Globus pallidus (tissue), 1 donor: ENCODE measurements around the gene PACSIN2.
"Not testable (repeated sequence)": the region's sequence is repeated elsewhere in the genome, so short reads cannot be mapped to it uniquely, and the experiment has no call there.

Experiments used
- DNase-seq: peaks from one replicate; pipeline ENCODE4 v3.0.0-alpha.2; 2015; ENCODE audit warnings: low spot score

Gene PACSIN2

DNA sequence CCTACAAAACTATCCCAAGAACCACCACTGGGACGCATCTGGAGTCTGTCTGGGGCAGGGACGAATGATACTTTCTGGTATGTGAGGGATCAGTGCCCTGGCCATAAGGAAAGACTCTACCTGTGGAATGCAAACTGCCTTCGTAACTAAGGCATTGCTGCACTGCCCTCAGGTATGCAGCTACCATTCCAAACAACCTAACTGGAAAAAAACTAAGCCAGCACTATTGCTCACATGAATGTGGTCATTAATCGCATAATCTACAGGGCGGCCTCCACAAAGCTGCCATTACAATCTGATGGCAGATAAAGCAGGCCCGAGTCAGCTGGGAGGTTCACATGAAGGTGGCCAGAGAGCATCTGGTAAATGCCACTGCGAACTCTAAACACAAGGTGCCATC lies 3.9 kb downstream of the PACSIN2 start:
- no peak for DNase-seq

DNA sequence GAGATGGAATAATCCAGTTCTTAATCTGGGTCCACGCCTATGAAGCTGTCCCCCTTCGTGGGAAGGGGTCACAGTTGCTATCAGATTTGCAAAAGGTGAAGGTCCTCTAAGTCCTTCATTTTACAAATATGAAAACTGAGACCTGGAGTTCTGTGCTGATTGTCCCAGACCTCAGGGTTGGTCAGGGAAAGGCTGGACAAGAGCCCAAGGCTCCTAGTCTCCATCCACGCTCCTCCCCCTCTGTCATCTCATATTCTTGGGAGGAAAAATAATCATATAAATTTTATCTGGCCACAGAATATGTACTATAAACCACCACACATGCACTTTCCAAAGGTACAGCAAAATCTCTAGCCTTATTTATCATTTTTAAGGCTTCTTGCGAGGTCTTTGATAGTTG lies 5.5 kb downstream of the PACSIN2 start:
- DNase-seq: no peak

DNA sequence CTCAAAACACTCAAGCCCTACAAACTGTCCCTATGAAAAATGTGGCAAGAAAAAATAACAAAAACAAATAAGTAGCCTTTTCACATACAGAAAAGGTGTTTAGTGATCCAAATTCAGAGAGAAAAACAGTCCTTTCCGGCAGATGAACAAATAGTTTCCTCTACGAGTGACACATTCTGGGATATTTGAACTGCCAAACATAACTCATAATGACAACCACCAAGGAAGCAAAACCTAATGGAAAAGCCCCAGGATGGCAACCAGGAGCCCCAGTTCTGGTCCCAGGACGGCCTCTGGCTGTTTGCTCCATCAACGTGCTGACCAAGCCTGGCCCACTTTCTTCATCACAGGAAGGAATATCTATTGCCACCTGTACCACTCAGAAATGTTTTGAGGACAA lies 6.0 kb downstream of the PACSIN2 start:
- no peak for DNase-seq

DNA sequence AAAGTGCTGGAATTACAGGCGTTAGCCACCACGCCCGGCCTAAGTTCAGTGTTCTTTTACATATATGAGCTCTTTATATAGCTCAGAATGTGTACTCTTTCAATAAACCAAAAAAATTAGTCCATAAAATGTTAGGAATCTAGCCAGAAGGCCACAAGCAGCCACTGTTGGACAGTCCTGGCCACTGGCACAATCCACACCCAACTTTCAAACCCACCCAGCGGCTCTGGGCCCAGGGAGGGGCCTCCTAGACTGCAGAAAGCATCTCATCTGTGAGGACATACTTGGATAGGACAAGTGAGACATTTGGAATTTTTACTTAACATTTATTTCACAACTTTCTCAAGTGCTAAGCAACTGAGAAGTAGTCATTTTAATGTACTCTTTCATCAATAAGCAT lies 6.4 kb downstream of the PACSIN2 start:
- DNase-seq: no peak

DNA sequence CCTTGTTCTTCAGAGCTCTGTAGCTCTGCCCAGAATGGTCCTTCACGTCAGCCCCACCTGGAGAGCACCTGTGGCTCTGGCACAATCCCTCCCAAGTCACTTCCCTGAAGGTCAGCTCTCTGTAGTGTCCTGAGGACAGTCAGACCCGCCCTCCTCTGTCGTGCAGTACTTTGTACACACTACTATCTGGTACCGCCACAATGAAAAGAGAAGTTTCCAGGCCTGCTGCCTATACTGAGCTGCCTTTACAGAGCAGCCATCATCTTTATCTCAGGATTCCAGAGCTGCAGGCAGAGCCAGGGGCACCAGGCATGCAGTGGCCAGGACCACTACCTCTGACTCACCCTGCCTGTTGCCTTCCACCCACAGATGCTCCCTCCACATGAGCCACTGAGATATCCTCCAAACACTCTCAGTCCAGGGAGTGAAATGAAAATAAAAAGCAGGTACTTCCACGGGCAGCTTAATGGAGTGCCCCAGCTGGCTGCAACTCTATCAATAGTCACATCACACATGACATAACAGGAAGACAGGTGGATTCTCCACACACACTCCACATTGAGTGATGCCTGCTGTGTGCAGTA lies 7.3 kb downstream of the PACSIN2 start:
- no peak for DNase-seq

DNA sequence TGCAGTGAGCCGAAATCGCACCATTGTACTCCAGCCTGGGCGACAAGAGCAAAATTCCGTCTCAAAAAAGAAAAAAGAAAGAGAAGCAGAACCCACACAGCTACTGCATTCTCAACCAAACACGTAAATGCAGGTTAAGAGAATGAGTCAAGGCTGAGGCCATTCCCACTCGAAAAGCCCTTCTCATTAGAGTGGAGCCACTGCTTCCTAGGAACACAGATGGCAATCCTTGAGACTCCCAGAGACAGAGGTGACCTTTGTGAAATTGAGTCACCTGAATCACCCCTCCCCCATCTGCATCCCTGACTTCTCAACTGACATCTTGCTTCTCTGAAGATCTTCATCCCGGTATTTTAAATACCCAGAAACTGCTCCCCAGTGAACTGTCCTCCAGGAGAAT lies 8.2 kb downstream of the PACSIN2 start:
- no peak for DNase-seq

DNA sequence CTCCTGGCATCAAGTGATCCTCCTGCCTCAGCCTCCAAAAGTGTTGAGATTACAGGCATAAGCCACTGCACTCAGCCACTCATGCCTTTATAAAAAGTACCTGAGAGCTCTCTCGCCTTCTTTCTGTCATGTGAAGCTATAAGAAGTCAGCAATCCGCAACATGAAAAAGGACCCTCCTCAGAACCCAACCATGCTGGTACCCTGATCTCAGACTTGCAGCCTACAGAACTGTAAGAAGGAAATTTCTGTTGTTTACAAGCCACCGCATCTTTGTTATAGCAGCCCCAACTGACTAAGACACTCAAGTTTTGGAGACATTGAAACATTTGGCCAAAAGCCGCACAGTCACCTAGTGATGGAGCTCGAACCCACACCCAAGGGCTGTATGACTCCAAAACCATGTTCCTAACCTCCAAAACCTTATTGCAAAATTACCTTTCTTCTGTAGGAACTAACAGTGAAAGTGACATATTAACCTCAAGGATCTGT lies 8.9 kb downstream of the PACSIN2 start:
- no peak for DNase-seq

DNA sequence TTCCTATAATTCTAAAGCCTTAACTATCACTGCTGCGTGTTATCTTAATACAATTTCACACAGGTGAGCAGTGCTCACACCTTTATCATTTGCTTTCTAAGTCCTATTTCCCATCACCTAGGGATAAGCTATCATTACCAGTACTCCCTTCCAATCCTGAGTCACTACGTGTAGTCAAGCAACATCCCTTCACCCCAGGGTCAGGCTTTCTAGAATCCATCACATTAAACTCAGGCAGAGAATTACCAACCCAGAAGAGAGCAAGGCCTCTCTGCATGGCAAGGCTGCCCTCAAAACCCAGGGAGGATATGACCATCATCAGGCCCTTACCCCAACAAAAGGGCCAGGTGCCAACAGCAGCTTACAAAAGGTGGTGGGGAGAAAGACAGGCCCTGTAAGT lies 9.8 kb downstream of the PACSIN2 start:
- DNase-seq: no peak

DNA sequence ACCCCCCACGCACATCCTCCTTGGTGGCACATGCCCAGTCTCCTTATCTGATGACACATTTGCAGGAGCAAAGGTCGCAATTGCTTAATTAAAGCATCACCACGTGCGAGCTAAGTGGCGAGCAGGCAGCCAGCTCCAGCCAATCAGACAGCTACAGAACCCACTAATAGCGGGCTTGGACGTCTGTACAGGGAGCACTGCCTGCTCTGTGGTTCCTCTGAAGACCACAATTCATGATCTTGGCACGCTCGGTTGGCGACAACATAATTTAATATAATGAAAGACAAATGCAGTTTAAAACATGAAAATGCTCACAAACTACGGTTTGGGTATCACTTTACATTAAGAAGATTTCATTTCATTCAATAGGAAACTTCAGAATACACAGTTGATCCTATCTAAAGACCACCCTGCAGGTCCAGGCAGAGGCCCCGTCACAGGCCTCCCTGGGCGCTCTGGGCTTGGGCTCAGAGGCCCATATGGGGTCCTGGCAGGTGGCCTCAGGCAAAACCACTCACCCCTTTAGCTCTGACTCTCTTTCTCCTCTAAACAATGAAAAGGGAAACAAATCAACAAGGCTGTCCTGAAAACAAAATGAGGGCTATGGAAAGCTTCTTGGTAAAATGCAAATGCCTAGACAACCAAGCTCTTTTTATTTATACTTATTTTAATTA lies 10.4 kb downstream of the PACSIN2 start:
- no peak for DNase-seq

DNA sequence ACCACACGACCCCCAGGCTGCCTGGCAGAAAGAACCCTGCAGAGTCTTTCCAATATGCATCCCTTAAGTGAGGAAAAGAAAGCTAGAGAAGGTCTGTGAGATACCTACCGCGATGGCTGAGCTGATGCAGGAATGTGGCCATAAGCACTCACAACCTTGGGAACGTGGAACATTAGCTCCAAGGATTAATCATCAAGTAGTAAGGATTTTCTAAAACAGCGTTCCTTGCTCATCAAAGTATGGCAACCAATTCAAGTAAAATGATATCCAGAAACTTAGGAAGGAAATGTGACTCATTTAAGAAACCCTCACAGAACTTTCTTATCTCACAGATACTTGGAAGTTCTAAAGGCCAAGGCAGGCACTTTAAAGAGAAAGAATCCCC lies 12.8 kb downstream of the PACSIN2 start:
- DNase-seq: no peak

DNA sequence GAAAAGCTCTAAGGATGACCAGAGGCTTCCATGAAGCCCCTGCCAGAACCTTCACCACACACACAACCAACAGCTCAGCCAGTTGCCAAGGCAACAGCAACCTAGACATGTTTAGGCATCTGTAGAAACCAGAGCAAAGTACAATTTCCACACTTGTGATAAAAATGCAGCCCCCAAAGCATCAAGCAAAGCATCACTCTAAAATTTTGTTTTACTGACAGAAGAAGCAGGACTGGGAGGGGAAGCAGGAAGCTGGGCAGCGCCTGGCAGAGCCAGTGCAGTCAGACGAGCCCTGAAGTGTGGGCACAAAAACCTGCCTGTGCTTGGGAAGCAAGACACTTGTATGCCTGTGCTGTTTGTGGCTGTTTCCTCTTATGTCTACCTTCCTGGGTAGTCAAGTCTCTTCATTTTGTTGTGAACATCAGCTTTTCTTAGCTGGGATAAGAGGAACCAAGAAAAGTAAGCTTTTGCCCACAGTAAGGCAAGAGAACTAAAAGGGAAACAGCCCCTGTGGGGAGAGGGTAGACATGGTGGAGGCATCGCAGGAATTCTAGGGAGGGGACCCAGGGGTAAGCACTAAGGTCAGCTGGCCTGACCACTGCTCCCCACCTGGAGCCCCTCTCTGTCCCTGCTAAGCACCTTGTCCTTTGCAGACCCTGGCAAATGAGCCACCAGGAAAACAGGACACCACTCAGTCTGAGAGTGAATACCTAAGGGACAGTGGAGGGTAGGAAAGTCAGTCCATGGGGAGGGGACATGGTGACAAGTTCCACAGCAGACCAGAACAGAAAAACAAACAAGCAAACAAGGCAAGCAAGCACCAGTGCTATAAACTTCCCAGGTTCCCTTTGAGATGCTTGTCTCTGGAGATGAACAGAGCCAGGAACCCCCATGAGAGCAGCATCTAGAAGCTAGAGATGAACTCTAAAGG lies 13.4 kb downstream of the PACSIN2 start:
- peak; percentile 47 for DNase-seq

DNA sequence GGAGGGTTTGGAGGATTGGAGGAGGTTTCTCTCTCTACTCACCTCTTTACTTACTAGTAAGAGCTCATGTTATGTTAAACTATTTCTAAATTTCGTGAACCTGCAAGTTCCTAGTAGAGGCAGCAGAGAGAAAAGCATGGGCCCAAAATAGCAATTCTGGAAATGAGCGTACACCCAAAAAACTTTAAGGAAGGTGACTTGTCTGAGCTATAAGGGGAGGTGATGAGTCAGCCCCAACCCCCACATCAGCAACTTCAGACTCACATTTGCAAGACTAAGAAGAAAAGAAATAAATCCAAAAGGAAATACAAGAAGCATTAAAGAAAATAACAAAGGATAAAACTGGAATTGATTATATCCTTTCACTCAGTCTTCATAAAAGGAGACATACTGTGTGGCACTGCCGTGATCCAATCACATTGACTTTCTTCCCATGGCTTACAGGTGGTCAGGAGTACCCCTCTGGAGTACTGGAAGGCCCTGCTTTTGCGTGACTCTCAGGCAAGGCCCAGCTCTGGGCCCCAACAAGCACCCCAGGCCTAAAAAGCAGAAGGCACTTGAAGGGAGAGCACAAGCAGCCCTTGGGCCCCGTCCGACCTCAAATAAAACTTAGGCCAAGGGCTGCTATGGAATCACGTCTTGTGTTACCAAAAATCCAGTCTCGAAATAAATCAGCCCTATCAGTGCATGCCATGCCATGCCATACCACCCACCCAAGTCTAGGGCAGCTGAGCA lies 14.3 kb downstream of the PACSIN2 start:
- DNase-seq: no peak

DNA sequence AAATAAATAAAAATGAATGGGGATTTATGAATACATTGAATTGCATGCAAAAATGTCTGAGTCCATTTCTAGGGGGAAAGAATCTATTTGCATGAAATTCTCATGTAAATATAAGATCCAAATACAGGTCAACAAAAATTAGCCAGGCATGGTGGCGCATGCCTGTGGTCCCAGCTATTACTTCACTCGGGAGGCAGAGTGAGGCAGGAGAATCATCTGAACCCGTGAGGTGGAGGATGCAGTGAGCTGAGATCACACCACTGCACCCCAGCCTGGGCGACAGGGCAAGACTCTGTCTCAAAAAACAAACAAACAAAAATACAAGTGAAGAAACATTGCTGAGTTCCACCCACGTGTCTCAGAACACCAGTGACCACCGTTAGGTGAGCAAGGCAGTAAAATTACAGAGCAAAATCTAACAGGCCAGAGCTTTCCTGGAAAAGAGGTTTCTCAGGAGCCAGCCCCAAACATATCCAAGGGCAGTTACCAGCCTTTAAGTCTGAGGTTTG lies 17.3 kb downstream of the PACSIN2 start:
- DNase-seq: no peak

DNA sequence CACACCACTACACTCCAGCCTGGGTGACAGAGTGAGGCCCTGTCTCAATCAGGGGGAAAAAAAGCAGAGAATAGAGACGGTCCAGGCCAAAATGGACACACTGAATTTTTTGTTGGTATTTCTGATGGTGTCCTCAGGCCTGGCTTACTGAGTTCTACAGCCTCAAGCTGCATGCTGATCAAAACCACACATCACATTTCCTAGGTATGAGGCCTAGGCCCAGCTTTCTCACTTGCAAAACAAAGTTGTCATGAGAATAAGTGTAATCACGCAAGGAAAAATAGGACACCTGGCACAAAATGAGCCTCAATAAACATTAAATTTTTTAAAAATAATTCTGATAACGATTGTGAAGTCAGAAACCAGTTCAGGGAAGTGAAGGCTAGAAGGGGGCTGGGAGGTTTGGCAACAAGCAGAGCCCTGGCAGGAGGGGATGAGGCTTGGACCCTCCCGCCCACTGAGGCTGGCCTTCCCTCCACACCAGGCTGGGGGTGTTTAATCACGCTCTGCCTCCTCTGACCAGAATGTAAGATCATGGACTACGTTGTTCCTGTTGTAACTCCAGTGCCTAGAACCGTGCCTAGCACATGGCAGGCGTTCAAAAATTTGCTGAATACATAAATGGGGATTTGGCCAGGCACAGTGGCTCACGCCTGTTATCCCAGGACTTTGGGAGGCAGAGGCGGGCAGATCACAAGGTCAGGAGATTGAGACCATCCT lies 18.1 kb downstream of the PACSIN2 start:
- DNase-seq: no peak

DNA sequence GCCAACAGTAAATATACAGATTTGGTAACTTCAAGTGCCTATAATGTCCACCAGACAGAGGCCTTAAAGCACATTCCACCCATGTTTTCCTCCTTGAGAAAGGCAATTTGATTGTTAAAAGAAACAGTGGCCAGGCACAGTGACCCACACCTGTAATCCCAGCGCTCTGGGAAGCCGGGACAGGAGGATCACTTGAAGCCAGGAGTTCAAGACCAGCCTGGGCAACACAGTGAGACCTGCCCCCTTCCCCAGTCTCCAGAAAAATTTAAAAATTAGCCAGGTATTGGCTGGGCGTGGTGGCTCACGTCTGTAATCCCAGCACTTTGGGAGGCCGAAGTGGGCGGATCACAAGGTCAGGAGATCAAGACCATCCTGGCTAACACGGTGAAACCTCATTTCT lies 19.3 kb downstream of the PACSIN2 start:
- DNase-seq: not testable (repeated sequence)

DNA sequence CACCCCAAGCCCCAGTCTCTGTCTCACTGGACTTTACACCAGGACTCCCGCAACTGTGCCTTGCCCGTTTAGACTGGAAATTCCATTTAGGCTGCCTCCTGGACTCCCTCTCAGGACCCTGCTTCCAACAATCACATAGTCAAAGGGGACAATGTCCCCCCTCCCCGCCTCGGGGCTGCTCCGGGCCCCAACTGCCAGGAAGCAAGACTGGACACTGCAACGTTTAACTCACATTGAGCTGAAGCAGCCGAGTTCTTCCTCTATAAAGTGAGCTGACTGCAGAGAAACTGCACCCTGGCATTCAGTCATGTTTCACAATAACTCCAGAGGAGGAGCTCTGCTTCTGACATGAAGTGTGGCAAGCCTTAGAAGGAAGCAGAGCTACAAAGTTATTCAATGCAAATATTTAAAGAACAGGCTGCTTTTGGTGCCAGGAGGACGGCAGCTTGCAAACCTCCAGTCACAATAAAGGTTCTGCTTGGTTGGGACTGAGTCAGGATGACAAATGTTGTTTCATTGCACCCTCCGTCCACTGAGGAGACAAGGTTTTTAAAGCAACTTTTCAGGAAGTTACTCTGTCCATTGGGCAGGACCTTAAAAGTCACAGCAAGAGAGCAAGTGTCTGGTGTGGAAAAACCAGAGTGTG lies 19.9 kb downstream of the PACSIN2 start:
- DNase-seq: peak; percentile 50

DNA sequence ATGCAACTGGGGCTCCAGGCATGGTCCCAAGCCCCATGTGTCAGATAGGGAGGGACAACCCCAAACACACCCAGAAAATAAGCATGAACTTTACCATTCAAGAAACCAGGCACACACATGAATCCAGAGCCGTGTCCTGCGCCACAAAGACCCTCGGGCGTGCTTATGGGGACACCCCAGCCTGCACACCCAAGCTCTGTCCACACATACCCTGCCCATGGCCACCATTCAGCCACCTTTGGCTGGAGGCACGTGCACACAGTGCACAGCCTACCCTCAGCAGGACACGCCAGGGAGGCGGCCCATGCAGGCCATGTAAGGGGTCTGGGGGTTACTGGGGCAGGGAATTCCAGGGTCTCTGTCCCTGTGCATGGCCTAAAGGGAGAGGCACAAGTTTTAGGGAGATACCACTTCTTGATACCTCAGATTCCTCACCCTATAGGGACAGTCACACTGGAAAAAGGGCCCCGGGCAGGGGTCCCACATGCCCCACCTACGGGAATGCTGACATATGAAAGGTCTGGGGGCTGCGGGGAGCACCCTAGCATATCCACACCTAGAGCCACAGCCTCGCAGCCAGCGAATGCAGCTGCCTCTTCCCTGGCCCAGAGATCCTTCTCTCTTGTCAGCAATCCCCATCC lies 20.6 kb downstream of the PACSIN2 start:
- no peak for DNase-seq

DNA sequence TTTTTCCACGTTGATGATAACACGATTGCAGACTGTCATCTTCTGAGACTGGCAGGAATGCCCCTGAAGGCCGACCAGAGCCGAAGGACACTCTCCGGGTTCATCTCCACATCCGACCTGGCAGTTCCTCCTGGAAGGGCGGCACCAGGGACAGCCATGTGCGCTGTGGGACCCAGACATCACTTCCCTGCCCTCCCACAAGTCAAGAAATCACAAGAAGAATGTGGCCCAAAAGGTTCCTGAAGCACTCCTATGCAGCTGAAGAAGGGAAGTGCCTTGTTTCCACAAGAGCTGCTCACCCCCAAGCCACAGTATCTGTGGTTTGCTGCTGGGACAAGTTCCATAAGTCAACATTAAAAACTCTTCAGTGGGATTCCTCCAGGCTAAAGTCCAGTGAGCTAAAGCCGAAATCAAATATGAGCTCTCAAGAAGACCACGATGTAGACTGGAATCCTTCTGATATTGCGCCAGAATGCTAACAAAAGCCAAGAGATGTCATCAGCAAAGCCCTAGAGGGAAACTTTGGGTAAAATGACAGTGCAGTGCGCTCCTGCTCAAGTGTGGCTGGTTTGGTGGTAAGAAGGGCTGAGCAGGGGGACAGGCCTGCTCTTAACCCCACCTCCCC lies 21.2 kb downstream of the PACSIN2 start:
- no peak for DNase-seq

DNA sequence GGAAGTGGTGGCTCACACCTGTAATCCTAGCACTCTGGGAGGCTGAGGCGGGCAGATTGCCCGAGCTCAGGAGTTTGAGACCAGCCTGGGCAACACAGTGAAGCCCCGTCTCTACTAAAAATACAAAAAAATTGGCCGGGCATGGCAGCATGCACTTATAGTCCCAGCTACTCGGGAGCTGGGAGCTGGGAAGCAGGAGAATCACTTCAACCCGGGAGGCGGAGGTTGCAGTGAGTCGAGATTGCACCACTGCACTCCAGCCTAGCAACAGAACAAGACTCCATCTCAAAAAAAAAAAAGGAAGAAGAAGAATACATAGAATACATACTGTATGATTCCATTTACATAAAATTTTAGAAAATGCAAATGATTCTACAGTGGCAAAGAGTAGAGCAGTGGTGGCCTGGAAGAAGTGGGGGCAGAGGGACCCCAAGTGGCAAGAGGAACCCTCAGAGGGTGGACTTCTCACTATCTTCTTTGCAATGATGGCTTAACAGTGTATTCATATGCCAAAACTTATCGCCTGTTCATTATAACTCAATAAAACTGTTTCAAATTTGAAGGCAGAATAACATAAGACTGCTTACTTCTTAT lies 22.0 kb downstream of the PACSIN2 start:
- no peak for DNase-seq
